CD8-positive, alpha-beta T cell (primary cell): ENCODE data around the gene AAMDC. TPM values are rescaled to one million over a fixed set of nuclear protein-coding genes. Genes with fewer than 3 reads are reported as not detected.

Source experiments
- total RNA-seq, 46 experiments: library from RNA in 2 of 46; stranded (reverse) in 2 of 46; gene quantifications; one replicate each; pipeline ENCODE4 v1.2.3 and lab custom pipeline; 2021 to 2026

Gene AAMDC
- total RNA-seq, 2 experiments from 2014 or later = 1.4 to 2.0 TPM

Other genes starting within 250 kb of the AAMDC start
- gene AQP11, start 231.2 kb upstream of the AAMDC start, total RNA-seq = under 1 TPM; 0.24 to 0.31 TPM
- gene CLNS1A, start 183.3 kb upstream of the AAMDC start, total RNA-seq = 10 to 100 TPM; 84.6 to 87.5 TPM
- 100 to 1,000 TPM in 1 of 2 experiments, 10 to 100 TPM in 1; 96.7 to 103 TPM for gene RSF1, start 422 bp upstream of the AAMDC start, total RNA-seq
- 10 to 100 TPM; 39.4 to 49.0 TPM for gene INTS4, start 173.5 kb downstream of the AAMDC start, total RNA-seq
- gene KCTD14, start 202.1 kb downstream of the AAMDC start, total RNA-seq = under 1 TPM in 1 of 2 experiments, not detected in 1; 0.19 TPM
- not detected for gene THRSP, start 242.7 kb downstream of the AAMDC start, total RNA-seq